GM18499 (cell line): Measurements from ENCODE around the gene THAP7.

Source experiments
- ATAC-seq: cut with Tn5 transposase; IDR thresholded peaks from one replicate; pipeline ENCODE4 v1.9.1; 2021; ENCODE audit warnings: moderate number of reproducible peaks; ENCODE audit not compliant: insufficient read depth, unreplicated experiment

The THAP7 gene

GRCh38 chr22:20952544-20953341 is 49.2 kb downstream of the THAP7 start:
- no peak for ATAC-seq

GRCh38 chr22:20951932-20952380 is 50.0 kb downstream of the THAP7 start:
- no peak for ATAC-seq

DNA sequence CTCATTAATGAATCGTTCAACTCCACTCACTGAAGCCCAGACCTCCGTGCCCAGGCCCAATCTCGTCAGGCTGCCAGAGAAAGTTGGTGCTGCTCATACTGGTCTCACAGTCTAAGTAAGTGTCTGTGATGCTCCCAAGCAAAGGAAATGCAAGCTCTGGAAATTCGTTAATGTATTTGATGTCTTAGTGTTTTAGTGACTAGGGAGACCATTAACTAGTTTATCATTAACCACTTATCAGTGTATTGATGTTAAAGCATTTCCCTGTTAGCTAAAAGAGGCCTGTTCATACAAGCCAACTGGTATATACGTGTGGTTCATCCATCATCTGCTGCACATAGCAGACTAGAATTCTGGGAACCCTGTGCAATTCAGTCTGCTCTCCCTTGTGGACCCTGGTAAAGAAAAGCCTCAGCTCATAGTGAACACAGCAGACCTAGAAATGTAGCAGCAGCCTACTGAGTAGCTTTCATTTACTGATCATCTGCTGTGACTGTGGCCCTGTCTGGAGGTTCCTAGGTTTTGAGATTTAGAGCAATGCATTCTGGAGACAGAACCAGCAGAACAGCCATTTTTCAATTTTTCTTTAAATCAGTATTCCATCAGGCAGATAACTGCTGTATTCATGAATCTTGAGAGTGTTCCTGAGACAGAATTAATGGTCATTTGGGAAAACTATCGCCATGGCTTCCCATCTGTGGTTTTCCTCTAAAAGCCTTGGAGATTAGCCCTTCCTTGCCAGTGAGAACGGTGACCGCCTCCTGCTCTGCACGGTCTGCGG is 50.6 kb downstream of the THAP7 start:
- no peak for ATAC-seq

DNA sequence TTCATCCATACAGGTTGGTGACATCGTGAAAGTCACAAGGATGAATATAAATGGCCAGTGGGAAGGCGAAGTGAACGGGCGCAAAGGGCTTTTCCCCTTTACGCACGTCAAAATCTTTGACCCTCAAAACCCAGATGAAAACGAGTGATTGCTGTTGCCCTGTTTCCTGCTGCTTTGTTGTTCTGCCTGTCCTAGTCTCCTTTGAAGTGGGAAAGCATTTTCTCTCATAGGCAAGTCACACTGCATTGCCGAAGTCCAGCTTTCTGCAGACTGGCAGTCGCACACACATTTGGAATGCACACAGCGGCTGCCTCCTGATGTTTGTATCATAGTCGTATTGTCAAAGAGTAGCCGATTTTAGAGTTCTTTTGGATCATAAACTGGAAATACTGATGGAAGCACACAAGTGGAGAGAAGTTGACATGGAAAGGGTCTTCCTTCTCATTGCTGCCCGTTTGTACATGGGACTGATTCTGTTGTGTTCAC is 52.2 kb downstream of the THAP7 start:
- ATAC-seq: no peak
